ENCODE results near the gene CPED1.

- TF ChIP-seq POLR2A (IDR thresholded peaks at IDR 0.05): no peak
- no peak for TF ChIP-seq CTCF (IDR thresholded peaks at IDR 0.05)
- no peak for TF ChIP-seq EP300 (IDR thresholded peaks at IDR 0.05)
Observed at GRCh38 chr7:121329191-121330052, 340.9 kb downstream of the CPED1 start.
